Measurements from ENCODE around the gene NEAT1.

Gene NEAT1

GRCh38 chr11:65492387-65492636 is 69.7 kb downstream of the NEAT1 start:
- no peaks in the 10 kb centered on the region for H3K9me3 ChIP-seq (ENCODE audit: insufficient read depth, low read depth, low read length)
- peaks cover 10% of the 10 kb centered on the region for H3F3A ChIP-seq (ENCODE audit: low read depth)
- TF ChIP-seq CTCF (conservative IDR thresholded peaks at IDR 0.05; ENCODE audit: low read length), result no peak
- no peak for TF ChIP-seq EZH2phosphoT487 (IDR thresholded peaks at IDR 0.05; ENCODE audit: borderline replicate concordance)
- H3K9ac ChIP-seq (ENCODE audit: low read depth, low read length, poor library complexity, severe bottlenecking), result peak overlapping the region; percentile 43
- H3K4me2 ChIP-seq (ENCODE audit: low read depth, low read length, poor library complexity, severe bottlenecking), result no peak overlapping the region
- no peaks in the 10 kb centered on the region for H3K36me3 ChIP-seq (ENCODE audit: insufficient read depth, low read length)
- H3K27me3 ChIP-seq (ENCODE audit: insufficient read depth, low read length, poor library complexity, severe bottlenecking), result no peaks in the 10 kb centered on the region
- H3K79me2 ChIP-seq (ENCODE audit: insufficient read depth, low read length), result peaks cover 20% of the 10 kb centered on the region
- no peak overlapping the region for H3K4me3 ChIP-seq (ENCODE audit: low read length, poor library complexity, severe bottlenecking)
- no peaks in the 10 kb centered on the region for H4K20me1 ChIP-seq (ENCODE audit: insufficient read depth, low read length, poor library complexity, severe bottlenecking)
- H2AFZ ChIP-seq (ENCODE audit: low read length), result no peak overlapping the region
- H3K4me1 ChIP-seq (ENCODE audit: insufficient read depth, low read length, poor library complexity, severe bottlenecking), result peaks cover 63% of the 10 kb centered on the region
- H3K9me2 ChIP-seq (replicated peaks; ENCODE audit: low read depth, low read length), result no peaks in the 10 kb centered on the region

DNA sequence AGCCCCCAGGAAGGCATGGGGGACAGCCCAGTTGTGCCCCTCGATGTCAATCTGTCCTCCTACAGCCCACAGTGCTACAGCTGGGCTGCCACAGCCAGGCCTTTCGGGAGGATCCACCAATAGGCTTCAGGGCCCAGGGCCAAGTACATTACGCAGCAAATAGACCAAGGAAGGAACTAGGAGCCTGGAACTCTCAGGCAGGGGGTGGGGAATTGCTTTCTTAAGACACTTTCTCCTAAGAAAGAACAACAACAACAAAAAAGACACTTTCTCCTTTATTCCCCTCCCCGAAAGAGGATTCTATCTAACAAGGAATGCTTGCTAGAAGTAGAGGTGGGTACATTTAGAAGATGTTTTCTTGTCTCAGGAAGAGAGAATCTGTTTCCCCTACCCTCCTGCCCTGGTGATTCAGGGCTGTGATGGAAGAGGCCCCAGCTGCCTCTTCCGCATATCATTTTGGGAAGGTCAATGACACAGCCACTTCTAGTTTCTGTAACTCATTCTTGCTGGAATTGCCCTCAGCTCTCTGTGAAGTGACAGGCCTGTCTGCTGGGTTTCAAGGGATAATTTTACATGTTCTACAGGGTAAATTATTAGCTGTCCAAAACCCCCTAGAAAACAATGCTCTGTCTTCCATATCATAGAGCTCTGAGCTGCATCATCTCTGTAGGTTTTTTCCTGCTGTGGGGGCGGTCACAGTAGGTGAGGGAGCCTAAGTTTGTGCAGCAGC is 70.2 kb downstream of the NEAT1 start:
- Histone ChIP-seq H3K4me1 (ENCODE audit: insufficient read depth, low read length, poor library complexity, severe bottlenecking) (peaks cover 58% of the 10 kb centered on the region), H3K79me2 (ENCODE audit: insufficient read depth, low read length) (peaks cover 22% of the 10 kb centered on the region), H2AFZ (ENCODE audit: low read length) (peak overlapping the region; percentile 58; the same call in 1 of the 2 replicates), H3F3A (ENCODE audit: low read depth) (peaks cover 12% of the 10 kb centered on the region), H4K20me1 (ENCODE audit: insufficient read depth, low read length, poor library complexity, severe bottlenecking) (no peaks in the 10 kb centered on the region), H3K9me3 (ENCODE audit: insufficient read depth, low read depth, low read length) (no peaks in the 10 kb centered on the region), H3K4me3 (ENCODE audit: low read length, poor library complexity, severe bottlenecking) (no peak overlapping the region), H3K36me3 (ENCODE audit: insufficient read depth, low read length) (no peaks in the 10 kb centered on the region), H3K4me2 (ENCODE audit: low read depth, low read length, poor library complexity, severe bottlenecking) (no peak overlapping the region), H3K9me2 (replicated peaks; ENCODE audit: low read depth, low read length) (no peaks in the 10 kb centered on the region), H3K9ac (ENCODE audit: low read depth, low read length, poor library complexity, severe bottlenecking) (peak overlapping the region; percentile 43), H3K27me3 (ENCODE audit: insufficient read depth, low read length, poor library complexity, severe bottlenecking) (peaks cover 1% of the 10 kb centered on the region)
- TF ChIP-seq CTCF (conservative IDR thresholded peaks at IDR 0.05; ENCODE audit: low read length) (no peak), EZH2phosphoT487 (IDR thresholded peaks at IDR 0.05; ENCODE audit: borderline replicate concordance) (no peak)

GRCh38 chr11:65493367-65494176 is 71.0 kb downstream of the NEAT1 start:
- peaks cover 58% of the 10 kb centered on the region for H3K4me1 ChIP-seq (ENCODE audit: insufficient read depth, low read length, poor library complexity, severe bottlenecking)
- peaks cover 29% of the 10 kb centered on the region for H3K79me2 ChIP-seq (ENCODE audit: insufficient read depth, low read length)
- H3K27me3 ChIP-seq (ENCODE audit: insufficient read depth, low read length, poor library complexity, severe bottlenecking), result peaks cover 6% of the 10 kb centered on the region
- H3F3A ChIP-seq (ENCODE audit: low read depth), result peaks cover 13% of the 10 kb centered on the region
- H3K9me3 ChIP-seq (ENCODE audit: insufficient read depth, low read depth, low read length), result no peaks in the 10 kb centered on the region
- H2AFZ ChIP-seq (ENCODE audit: low read length), result no peak overlapping the region
- no peaks in the 10 kb centered on the region for H4K20me1 ChIP-seq (ENCODE audit: insufficient read depth, low read length, poor library complexity, severe bottlenecking)
- no peak overlapping the region for H3K4me2 ChIP-seq (ENCODE audit: low read depth, low read length, poor library complexity, severe bottlenecking)
- H3K9me2 ChIP-seq (replicated peaks; ENCODE audit: low read depth, low read length), result no peaks in the 10 kb centered on the region
- no peak overlapping the region for H3K4me3 ChIP-seq (ENCODE audit: low read length, poor library complexity, severe bottlenecking)
- peak overlapping the region; percentile 43 for H3K9ac ChIP-seq (ENCODE audit: low read depth, low read length, poor library complexity, severe bottlenecking)
- TF ChIP-seq EZH2phosphoT487 (IDR thresholded peaks at IDR 0.05; ENCODE audit: borderline replicate concordance) (no peak), CTCF (conservative IDR thresholded peaks at IDR 0.05; ENCODE audit: low read length) (no peak)
- no peaks in the 10 kb centered on the region for H3K36me3 ChIP-seq (ENCODE audit: insufficient read depth, low read length)
